ENCODE results near the gene GPR82. TPM values are rescaled to one million over a fixed set of nuclear protein-coding genes. Genes with fewer than 3 reads are reported as not detected.
"Not testable (repeated sequence)": the region's sequence is repeated elsewhere in the genome, so short reads cannot be mapped to it uniquely, and the experiment has no call there.

The GPR82 gene
- total RNA-seq, 2 donors from 2014 or later = not detected

DNA sequence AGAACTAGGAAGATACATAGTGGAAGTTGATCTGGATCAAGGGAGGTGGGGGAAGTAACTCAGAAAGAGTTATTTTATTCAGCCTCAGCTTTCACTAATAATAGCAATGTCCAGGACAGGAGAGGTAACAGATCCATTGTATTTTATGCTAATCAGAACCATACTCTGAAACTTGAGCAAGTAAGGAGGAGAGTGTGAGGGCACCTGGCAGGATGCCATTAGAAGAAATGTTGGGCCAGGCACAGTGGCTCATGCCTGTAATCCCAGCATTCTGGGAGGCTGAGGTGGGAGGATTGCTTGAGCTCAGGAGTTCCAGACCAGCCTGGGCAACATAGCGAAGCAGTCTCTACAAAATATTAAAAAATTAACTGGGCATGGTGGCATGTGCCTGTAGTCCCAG, 18.9 kb upstream of the GPR82 start:
- Mint-ChIP-seq H3K27ac (peak overlapping the region; percentile 56), H3K4me3 (no peak overlapping the region), H3K4me1 (peaks cover 24% of the 10 kb centered on the region), H3K27me3 (no peaks in the 10 kb centered on the region), H3K36me3 (ENCODE audit: low read depth) (no peaks in the 10 kb centered on the region)
- no peak for DNase-seq
- ATAC-seq = no peak
- no peaks in the 10 kb centered on the region for H3K9me3 ChIP-seq (ENCODE audit: control insufficient read depth, low read length, poor library complexity, severe bottlenecking)

DNA sequence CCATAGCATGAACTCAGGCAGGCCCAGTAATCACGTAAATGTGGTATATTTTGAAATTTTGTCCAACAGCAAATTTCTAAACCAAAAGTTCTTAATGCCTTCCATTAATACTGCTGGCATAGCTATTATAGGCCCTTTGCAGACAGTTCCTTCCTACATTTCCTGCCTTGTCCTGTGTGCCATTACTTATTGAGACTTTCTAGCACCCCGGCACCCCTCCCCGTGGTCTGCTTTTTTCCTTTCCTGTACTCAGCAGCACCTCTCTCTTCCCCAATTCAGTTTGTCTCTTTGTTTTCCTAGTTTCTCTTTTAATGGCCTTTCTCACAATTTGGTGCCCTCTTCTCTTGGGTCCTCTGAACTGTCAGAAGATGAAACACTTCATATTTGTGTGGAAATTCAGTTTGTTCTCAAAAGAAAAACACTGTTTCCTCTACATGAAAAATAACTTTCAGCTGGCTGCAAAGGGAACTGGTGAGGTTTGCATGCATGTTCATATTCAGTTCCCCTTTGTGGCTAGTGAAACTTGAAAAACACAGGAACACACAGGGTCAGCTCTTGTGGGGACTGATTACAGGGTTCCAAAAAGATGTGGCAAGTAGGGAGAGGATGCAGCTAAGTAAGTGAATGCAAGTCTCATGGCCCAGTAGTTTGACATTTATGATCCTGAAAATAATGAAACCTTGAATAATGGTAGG, 18.2 kb upstream of the GPR82 start:
- H3K9me3 ChIP-seq (ENCODE audit: control insufficient read depth, low read length, poor library complexity, severe bottlenecking) = no peaks in the 10 kb centered on the region
- H3K27me3 Mint-ChIP-seq = no peaks in the 10 kb centered on the region
- H3K4me1 Mint-ChIP-seq = peaks cover 26% of the 10 kb centered on the region
- peak; percentile 40 for ATAC-seq
- peak overlapping the region; percentile 56 for H3K27ac Mint-ChIP-seq
- no peaks in the 10 kb centered on the region for H3K36me3 Mint-ChIP-seq (ENCODE audit: low read depth)
- no peak for DNase-seq
- H3K4me3 Mint-ChIP-seq = peak overlapping the region; percentile 31

DNA sequence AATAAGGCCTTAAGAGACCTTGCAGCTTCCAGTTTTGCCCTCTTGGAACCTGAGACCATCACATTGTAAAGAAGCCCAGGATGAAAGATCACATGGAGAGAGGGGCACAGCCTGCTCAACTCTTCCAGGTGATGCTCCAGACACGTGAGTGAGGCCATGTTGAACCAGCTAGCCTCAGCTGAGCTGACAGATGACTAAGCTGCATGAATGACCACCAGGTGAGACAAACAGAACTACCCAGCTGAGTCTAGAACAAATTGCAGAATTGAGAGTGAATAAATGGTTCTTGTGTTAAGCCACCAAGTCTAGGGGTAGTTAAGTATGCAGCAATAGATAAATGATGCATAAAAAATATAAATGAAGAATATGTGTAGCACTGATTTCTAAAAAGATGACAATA, 16.8 kb upstream of the GPR82 start:
- no peak overlapping the region for H3K27ac Mint-ChIP-seq
- peaks cover 29% of the 10 kb centered on the region for H3K4me1 Mint-ChIP-seq
- no peaks in the 10 kb centered on the region for H3K9me3 ChIP-seq (ENCODE audit: control insufficient read depth, low read length, poor library complexity, severe bottlenecking)
- H3K4me3 Mint-ChIP-seq = no peak overlapping the region
- DNase-seq = no peak
- no peaks in the 10 kb centered on the region for H3K36me3 Mint-ChIP-seq (ENCODE audit: low read depth)
- H3K27me3 Mint-ChIP-seq = no peaks in the 10 kb centered on the region
- ATAC-seq = no peak

DNA sequence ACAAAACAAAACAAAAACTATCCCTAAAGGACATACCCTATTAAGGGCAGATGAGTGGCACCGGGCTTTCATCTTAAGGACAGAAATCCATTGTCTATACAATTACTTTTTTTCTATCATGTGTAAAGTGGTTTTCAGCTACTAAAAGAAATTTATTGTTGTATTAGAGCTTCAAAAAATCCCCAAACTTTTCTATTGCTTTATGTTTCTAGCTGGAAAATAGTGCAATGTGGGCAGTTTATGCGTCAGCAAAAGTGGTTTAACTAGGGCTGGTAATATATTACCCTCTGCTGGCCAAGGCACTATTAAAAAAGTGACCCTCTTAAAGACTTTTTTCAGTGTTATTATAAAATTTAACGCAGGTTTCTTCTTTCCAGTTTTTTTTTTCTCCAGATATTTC, 15.5 kb upstream of the GPR82 start:
- Mint-ChIP-seq H3K4me1 (peaks cover 29% of the 10 kb centered on the region), H3K27me3 (no peaks in the 10 kb centered on the region), H3K36me3 (ENCODE audit: low read depth) (no peaks in the 10 kb centered on the region), H3K4me3 (no peak overlapping the region), H3K27ac (no peak overlapping the region)
- DNase-seq (no peak), ATAC-seq (no peak)
- H3K9me3 ChIP-seq (ENCODE audit: control insufficient read depth, low read length, poor library complexity, severe bottlenecking) = no peaks in the 10 kb centered on the region

DNA sequence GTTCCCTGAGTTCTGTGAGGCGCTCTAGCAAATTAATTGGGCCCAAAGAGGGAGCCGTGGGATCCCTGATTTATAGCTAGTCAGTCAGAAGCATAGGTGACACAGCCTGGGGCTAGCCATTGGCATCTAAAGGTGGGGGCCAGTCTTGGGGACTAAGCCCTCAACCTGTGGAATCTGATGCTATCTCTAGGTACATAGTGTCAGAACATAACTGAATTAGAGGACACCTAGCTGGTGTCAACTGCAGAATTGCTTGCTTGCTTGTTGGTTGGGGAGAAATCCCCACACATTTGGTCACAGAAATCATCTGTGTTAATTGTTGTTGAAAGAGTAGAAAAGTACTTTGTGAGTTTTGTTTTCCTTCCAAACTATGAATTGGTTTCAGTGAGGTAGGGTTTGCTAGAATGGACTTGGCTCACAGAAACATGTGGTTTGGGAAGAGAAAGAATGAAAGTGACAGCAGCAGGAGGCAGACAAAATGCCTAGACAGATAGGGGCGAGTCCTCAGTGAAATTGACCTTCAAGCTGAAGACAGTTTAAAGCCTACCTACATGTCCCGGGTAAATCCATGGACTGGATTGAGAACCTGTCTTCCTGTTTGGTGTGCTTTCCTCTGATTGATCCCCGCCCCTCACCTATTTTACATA, 12.8 kb upstream of the GPR82 start:
- Mint-ChIP-seq H3K27ac (no peak overlapping the region), H3K4me1 (peaks cover 20% of the 10 kb centered on the region), H3K27me3 (no peaks in the 10 kb centered on the region), H3K36me3 (ENCODE audit: low read depth) (no peaks in the 10 kb centered on the region), H3K4me3 (no peak overlapping the region)
- ATAC-seq (no peak), DNase-seq (no peak)
- H3K9me3 ChIP-seq (ENCODE audit: control insufficient read depth, low read length, poor library complexity, severe bottlenecking) = no peaks in the 10 kb centered on the region

DNA sequence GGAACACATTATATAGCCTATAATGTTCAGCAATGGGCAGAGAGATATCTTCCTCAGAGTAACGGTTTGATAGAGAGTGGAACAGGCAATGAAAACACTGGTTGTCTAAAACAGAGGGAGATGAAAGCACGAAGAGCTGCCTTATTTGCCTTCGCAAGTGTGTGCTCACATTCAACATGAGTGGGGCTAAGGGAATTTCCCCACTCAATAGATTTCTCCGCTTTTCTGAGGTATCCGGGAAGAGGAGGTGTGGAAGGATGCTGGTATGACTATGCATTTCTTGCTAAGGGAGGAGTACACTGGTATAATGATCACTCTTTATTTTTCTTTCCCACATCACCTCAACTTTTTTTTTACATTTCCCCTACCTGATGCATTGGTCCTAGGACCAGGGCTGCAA, 7.8 kb upstream of the GPR82 start:
- ATAC-seq (no peak), DNase-seq (no peak)
- Mint-ChIP-seq H3K4me3 (no peak overlapping the region), H3K27ac (no peak overlapping the region), H3K36me3 (ENCODE audit: low read depth) (no peaks in the 10 kb centered on the region), H3K4me1 (peaks cover 16% of the 10 kb centered on the region), H3K27me3 (no peaks in the 10 kb centered on the region)
- H3K9me3 ChIP-seq (ENCODE audit: control insufficient read depth, low read length, poor library complexity, severe bottlenecking) = no peaks in the 10 kb centered on the region

DNA sequence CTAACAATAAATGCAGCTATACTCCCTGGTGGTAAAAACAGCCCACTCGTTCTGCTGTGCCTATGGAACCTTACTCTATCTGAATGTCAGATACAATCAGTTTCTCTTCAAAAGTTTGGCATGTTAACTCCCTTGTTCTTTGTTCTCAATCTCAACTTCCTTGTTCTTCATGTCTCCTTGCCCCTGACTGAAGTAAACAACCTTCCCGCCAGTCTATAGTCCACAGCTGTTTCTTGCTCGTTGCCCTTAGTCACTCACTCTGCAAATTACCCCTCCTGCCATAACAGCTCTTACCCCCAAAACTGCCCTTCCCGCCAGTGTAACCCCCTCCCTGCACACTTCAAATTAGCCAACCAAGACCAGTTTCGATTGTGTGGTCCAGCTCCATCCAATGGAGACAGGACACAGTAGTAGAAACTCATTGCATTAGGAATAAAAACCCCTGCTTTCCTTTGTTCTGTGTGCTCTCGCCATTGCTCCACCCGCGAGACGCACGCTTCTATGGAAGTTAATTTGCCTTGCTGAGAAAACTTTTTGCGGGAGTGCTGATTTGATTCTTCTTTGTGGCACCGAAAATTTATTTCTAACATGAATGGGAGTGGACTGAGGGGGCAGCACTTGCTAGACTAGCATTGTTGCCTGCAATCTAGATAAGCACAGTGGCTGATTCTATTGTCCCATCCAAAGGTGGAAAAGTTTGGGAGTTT, 7.1 kb upstream of the GPR82 start:
- no peak overlapping the region for H3K27ac Mint-ChIP-seq
- no peaks in the 10 kb centered on the region for H3K27me3 Mint-ChIP-seq
- H3K9me3 ChIP-seq (ENCODE audit: control insufficient read depth, low read length, poor library complexity, severe bottlenecking) = no peaks in the 10 kb centered on the region
- H3K4me3 Mint-ChIP-seq = no peak overlapping the region
- no peak for ATAC-seq
- H3K36me3 Mint-ChIP-seq (ENCODE audit: low read depth) = no peaks in the 10 kb centered on the region
- DNase-seq = no peak
- H3K4me1 Mint-ChIP-seq = peaks cover 14% of the 10 kb centered on the region

DNA sequence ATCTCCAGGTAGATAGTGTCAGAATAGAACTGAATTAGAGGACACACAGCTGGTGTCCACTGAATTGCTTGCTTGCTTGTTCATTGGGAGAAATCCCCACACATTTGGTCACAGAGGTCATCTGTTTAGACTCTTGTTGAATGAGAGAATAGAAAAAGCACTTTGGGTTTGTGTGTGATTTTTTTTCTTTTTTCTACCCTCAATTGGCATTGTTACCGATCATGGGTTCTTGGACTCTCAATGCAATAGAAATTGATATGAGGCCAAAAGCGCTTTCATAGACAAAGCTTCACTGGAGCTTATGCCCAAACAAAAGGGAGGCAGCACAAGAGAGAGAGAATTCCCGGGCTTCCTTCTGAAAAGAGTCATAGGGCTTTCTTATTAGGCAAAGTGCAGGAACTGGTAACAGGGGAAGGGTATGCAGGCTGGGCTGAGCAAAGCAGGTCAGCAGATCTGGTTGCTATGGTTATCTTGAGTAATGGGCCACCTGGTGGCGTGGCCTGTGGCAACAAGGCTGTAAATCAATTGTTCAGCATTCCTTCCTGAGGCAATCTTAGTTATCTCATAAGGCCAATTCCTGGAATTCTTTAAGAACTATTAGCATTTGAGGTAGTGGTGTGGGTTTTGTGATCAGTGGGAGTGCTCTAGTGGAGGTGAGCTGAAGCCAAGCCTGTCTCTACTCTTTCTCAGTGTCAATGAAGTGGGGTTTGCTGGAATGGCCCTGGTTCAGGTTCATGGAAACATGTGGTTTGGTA, 5.3 kb upstream of the GPR82 start:
- no peaks in the 10 kb centered on the region for H3K36me3 Mint-ChIP-seq (ENCODE audit: low read depth)
- H3K9me3 ChIP-seq (ENCODE audit: control insufficient read depth, low read length, poor library complexity, severe bottlenecking) = no peaks in the 10 kb centered on the region
- ATAC-seq (no peak), DNase-seq (no peak)
- no peak overlapping the region for H3K27ac Mint-ChIP-seq
- peaks cover 16% of the 10 kb centered on the region for H3K4me1 Mint-ChIP-seq
- no peaks in the 10 kb centered on the region for H3K27me3 Mint-ChIP-seq
- no peak overlapping the region for H3K4me3 Mint-ChIP-seq

DNA sequence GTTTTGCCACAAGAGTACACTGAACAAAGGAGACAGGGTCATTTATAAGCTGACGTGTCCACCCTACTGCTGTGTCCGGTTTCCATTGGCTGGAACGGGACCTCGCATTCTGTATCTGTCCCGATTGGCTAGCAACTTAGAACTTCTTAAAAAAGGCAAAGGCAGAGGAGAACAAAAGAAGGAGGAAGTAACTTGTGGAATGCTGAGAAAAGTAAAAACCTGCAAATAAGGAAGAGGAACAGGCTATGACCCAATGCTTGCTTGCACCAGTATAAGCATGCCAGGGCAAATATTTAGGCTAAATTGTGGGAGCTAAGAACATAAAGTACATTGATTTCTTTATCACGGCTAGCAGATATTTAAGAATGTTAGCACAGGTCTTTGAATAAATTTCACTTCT, 4.4 kb upstream of the GPR82 start:
- not testable (repeated sequence) for H3K27ac Mint-ChIP-seq; DNase-seq; H3K36me3 Mint-ChIP-seq (ENCODE audit: low read depth); H3K4me3 Mint-ChIP-seq; H3K9me3 ChIP-seq (ENCODE audit: control insufficient read depth, low read length, poor library complexity, severe bottlenecking); H3K27me3 Mint-ChIP-seq; ATAC-seq
- peaks cover 13% of the 10 kb centered on the region for H3K4me1 Mint-ChIP-seq

DNA sequence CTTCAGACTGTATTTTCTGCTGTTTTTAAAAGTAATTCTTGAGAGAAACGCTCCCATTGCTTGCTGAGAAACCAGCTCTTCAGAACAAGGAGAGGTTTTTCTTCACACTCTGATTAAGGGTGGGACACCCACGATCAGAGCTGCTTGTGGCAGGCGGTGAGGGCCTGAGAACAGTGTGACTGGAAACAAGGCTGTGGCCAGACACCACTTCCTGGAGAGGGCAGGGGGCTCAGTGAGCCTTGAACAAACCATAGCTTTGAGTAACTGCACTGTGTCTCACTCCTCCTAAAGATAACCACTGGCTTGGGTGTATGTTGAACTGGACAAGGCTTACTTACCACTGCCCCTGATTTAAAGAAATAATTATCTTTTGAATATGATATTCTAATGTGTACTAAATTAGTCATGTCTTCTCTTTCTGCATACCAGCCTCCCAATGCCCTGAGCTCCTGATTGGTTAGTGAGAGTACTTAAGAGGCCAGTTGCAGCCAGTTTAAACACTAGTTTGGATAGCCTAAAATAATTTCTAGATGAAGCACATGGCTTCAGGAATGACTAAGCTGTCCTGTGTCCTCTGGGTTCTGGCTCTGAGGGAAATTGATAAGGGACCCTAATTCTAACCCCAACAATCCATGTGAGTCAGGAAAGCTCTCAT, 3.7 kb upstream of the GPR82 start:
- Mint-ChIP-seq H3K4me1 (peaks cover 13% of the 10 kb centered on the region), H3K27me3 (no peaks in the 10 kb centered on the region), H3K27ac (no peak overlapping the region), H3K4me3 (no peak overlapping the region), H3K36me3 (ENCODE audit: low read depth) (no peaks in the 10 kb centered on the region)
- H3K9me3 ChIP-seq (ENCODE audit: control insufficient read depth, low read length, poor library complexity, severe bottlenecking) = no peaks in the 10 kb centered on the region
- ATAC-seq (peak; percentile 67), DNase-seq (no peak)

DNA sequence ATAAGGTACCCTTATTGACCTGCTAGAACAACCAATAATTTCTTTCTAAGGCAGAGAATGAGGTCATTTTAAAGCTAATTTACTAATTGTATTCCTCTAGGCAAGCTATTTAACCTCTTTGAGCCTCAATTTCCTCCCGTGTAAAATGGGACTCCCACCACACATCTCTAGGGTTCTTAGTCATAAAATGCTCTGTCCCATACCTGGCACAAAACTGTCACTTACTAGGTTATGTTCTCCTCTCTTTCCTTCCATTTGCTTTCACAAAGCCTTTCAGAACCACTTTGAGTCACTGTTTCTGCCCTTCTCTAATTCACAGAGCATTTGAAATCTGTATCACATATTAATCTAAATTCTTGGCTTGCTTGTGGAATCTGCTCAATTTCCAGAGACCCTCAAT, 2.4 kb upstream of the GPR82 start:
- ATAC-seq (no peak), DNase-seq (no peak)
- peaks cover 13% of the 10 kb centered on the region for H3K4me1 Mint-ChIP-seq
- H3K27me3 Mint-ChIP-seq = no peaks in the 10 kb centered on the region
- no peaks in the 10 kb centered on the region for H3K9me3 ChIP-seq (ENCODE audit: control insufficient read depth, low read length, poor library complexity, severe bottlenecking)
- H3K27ac Mint-ChIP-seq = no peak overlapping the region
- no peaks in the 10 kb centered on the region for H3K36me3 Mint-ChIP-seq (ENCODE audit: low read depth)
- no peak overlapping the region for H3K4me3 Mint-ChIP-seq

DNA sequence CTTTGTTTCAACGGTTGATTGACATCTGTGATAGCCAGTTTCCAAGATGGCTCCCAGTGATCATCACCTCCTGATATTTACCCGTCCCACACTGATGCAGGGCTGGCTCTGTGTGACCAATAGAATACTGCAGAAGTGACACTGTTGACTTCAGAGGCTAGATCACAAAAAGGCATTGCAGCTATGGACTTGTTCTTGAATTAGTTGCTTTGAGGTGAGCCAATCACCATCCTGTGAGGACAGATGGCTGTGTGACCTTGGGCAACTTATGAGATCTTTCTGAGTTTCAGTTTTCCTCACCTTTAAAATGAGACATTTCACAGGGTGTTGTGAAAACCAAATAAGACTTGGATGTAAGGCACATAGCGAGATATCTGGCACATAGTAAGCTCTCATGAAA, 1.8 kb upstream of the GPR82 start:
- no peak overlapping the region for H3K4me3 Mint-ChIP-seq
- H3K27ac Mint-ChIP-seq = no peak overlapping the region
- no peak for ATAC-seq
- peaks cover 8% of the 10 kb centered on the region for H3K4me1 Mint-ChIP-seq
- H3K9me3 ChIP-seq (ENCODE audit: control insufficient read depth, low read length, poor library complexity, severe bottlenecking) = no peaks in the 10 kb centered on the region
- H3K36me3 Mint-ChIP-seq (ENCODE audit: low read depth) = no peaks in the 10 kb centered on the region
- DNase-seq = no peak
- no peaks in the 10 kb centered on the region for H3K27me3 Mint-ChIP-seq

Measured in T-helper 17 cell (primary cell).